Measurements from ENCODE around the gene UTP15. TPM values are rescaled to one million over a fixed set of nuclear protein-coding genes. Genes with fewer than 3 reads are reported as not detected.

Gene UTP15
- total RNA-seq, 1 donor from 2014 or later, result 19.6 TPM

DNA sequence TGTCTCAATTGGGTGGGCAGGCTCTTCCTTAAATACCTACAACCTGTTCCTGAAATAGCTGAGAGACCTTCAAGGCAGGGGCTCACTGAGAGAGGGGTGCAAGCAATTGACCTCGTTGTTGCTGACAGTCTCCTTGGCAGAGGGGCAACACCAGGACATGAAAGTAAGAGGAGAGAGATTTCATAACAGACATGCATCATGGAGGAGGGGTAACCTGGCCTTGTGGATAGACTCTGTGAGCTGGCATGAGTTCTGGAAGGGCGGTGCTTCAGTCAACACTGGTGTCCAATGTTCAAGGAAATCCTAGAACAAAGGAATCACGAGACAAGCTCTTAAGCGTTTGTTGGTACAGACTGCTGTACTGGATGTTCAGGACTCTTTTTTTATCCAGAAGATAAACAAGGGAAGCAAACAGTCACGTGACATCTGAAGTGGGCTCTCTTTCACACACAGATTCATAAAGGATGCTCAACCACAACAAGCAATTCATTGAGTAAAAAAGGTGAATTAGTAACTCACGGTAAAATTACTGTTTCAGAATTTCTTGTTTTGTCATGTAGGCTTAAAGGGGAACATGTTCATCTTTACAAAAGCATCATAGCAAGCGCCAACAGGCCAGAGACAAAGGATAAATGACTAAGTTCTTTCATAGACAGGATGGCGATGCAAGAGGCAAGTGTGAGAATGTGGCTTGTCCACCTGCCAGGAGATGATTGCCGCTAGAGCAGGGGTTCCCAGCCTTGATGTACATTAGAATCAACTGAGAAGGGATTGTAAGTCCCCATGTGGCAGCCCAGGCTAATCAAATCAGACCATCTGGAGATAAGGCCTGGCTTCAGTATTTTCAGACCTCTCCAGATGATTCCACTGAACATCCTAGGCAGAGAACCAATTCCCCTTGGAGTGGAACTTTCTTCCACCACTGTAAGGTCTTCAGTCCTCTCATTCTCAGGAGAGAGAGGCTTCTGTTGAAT is 20.8 kb upstream of the UTP15 start:
- Mint-ChIP-seq H3K9me3 (ENCODE audit: unreplicated experiment) (no peaks in the 10 kb centered on the region), H3K36me3 (ENCODE audit: unreplicated experiment) (no peaks in the 10 kb centered on the region), H3K27me3 (ENCODE audit: unreplicated experiment) (peaks cover 46% of the 10 kb centered on the region), H3K4me3 (ENCODE audit: unreplicated experiment) (no peak overlapping the region), H3K4me1 (ENCODE audit: unreplicated experiment) (no peaks in the 10 kb centered on the region), H3K27ac (ENCODE audit: unreplicated experiment) (no peak overlapping the region)
- TF ChIP-seq CTCF (IDR thresholded peaks at IDR 0.05), result no peak
- no peak for DNase-seq (ENCODE audit: extremely low spot score, unreplicated experiment)

- Mint-ChIP-seq H3K9me3 (ENCODE audit: unreplicated experiment) (no peaks in the 10 kb centered on the region), H3K27me3 (ENCODE audit: unreplicated experiment) (peaks cover 44% of the 10 kb centered on the region), H3K4me1 (ENCODE audit: unreplicated experiment) (no peaks in the 10 kb centered on the region), H3K4me3 (ENCODE audit: unreplicated experiment) (no peak overlapping the region), H3K27ac (ENCODE audit: unreplicated experiment) (no peak overlapping the region), H3K36me3 (ENCODE audit: unreplicated experiment) (no peaks in the 10 kb centered on the region)
- TF ChIP-seq CTCF (IDR thresholded peaks at IDR 0.05), result no peak
- no peak for DNase-seq (ENCODE audit: extremely low spot score, unreplicated experiment)
Measured at GRCh38 chr5:73545403-73545779, 20.2 kb upstream of the UTP15 start.

GRCh38 chr5:73550016-73550415 is 15.5 kb upstream of the UTP15 start:
- Mint-ChIP-seq H3K4me1 (ENCODE audit: unreplicated experiment) (no peaks in the 10 kb centered on the region), H3K9me3 (ENCODE audit: unreplicated experiment) (no peaks in the 10 kb centered on the region), H3K27ac (ENCODE audit: unreplicated experiment) (no peak overlapping the region), H3K27me3 (ENCODE audit: unreplicated experiment) (peaks cover 28% of the 10 kb centered on the region), H3K4me3 (ENCODE audit: unreplicated experiment) (no peak overlapping the region), H3K36me3 (ENCODE audit: unreplicated experiment) (peaks cover 19% of the 10 kb centered on the region)
- TF ChIP-seq CTCF (IDR thresholded peaks at IDR 0.05), result no peak
- no peak for DNase-seq (ENCODE audit: extremely low spot score, unreplicated experiment)

DNA sequence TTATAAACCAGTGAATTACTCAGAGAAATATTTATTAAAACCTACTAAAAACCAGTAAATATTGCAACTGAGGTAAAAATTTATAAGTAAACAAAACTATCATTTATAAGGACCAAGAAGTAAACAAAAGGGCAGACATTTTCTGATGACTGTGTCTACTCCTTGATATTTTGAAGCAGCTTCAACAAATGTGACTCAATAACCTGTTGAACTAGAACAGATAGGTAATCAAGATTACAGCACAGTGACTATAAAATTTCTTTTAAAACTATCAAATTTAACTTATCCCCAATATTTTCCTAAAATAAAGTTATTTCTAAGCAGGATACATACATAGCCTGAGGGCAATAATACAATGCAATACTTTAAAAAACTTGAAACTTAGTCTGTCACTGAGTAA is 12.9 kb upstream of the UTP15 start:
- H3K4me1 Mint-ChIP-seq (ENCODE audit: unreplicated experiment), result no peaks in the 10 kb centered on the region
- peaks cover 27% of the 10 kb centered on the region for H3K36me3 Mint-ChIP-seq (ENCODE audit: unreplicated experiment)
- H3K4me3 Mint-ChIP-seq (ENCODE audit: unreplicated experiment), result no peak overlapping the region

More for the DNA sequence above, 12.9 kb upstream of the UTP15 start:
- no peak overlapping the region for H3K27ac Mint-ChIP-seq (ENCODE audit: unreplicated experiment)
- no peaks in the 10 kb centered on the region for H3K9me3 Mint-ChIP-seq (ENCODE audit: unreplicated experiment)
- H3K27me3 Mint-ChIP-seq (ENCODE audit: unreplicated experiment), result peaks cover 23% of the 10 kb centered on the region
- DNase-seq (ENCODE audit: extremely low spot score, unreplicated experiment), result no peak
- no peak for TF ChIP-seq CTCF (IDR thresholded peaks at IDR 0.05)
